GM12865 (cell line): ENCODE results near the gene SPATA33.

Experiments
- DNase-seq: peaks from one replicate; pipeline ENCODE4 v3.0.0; 2010; ENCODE audit warnings: low read depth
- H3K4me3 ChIP-seq: 2 replicates; pipeline ENCODE4 v1.5.1; 2011; ENCODE audit warnings: mild to moderate bottlenecking, low read depth, low read length, control low read depth
- TF ChIP-seq, protein P1 (sequence below): IDR thresholded peaks from 2 replicates; pipeline ENCODE4 v1.5.1; 2011; ENCODE audit warnings: low read length, control low read depth, low read depth, inconsistent platforms; ENCODE audit not compliant: insufficient read depth; ENCODE audit errors: missing control alignments

The SPATA33 gene

DNA sequence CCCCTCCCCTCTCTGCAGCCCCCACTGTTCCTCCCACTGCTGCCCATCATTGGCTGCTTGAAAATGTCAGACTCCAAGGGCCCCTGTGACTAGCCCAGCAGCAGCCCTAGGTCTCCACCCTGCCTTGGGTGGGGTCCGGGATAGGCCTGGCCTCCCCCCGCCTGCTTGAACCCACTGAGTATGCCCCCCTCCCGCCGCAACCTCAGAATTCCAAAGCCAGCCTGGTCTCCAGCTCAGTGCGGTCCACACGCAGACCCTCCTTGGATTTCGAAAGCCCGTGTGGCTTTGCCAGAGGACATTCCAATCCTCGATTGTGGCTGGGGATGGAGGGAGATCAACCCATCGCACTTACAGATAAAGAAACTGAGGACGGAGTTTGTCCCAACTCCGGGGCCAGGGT lies 37.8 kb upstream of the SPATA33 start:
- TF ChIP-seq, protein P1, sequence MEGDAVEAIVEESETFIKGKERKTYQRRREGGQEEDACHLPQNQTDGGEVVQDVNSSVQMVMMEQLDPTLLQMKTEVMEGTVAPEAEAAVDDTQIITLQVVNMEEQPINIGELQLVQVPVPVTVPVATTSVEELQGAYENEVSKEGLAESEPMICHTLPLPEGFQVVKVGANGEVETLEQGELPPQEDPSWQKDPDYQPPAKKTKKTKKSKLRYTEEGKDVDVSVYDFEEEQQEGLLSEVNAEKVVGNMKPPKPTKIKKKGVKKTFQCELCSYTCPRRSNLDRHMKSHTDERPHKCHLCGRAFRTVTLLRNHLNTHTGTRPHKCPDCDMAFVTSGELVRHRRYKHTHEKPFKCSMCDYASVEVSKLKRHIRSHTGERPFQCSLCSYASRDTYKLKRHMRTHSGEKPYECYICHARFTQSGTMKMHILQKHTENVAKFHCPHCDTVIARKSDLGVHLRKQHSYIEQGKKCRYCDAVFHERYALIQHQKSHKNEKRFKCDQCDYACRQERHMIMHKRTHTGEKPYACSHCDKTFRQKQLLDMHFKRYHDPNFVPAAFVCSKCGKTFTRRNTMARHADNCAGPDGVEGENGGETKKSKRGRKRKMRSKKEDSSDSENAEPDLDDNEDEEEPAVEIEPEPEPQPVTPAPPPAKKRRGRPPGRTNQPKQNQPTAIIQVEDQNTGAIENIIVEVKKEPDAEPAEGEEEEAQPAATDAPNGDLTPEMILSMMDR, result no peak
- H3K4me3 ChIP-seq, result no peak overlapping the region
- DNase-seq, result no peak

DNA sequence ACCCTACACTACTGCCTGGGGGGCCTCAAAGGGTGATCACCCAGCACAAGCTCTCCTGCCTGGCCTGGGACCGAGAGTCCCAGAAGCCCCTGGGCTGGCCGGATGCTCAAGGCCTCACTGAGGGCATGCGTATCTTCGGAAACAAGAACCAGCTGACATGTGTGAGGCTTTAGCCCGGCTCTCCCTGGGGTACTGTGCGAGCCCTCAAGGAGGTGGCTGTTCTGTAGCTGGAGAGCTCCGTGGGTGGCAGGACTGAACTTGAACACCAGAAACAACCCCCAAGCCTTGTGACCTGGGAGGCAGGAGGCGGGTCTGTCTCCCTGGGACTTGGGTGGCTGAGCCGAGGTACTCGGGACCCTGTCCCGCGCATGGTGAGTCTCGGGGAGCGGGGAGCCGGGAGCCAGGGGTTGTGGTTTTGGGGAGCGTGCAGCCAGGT lies 37.2 kb upstream of the SPATA33 start:
- H3K4me3 ChIP-seq, result no peak overlapping the region
- no peak for DNase-seq
- TF ChIP-seq, protein P1, result no peak

DNA sequence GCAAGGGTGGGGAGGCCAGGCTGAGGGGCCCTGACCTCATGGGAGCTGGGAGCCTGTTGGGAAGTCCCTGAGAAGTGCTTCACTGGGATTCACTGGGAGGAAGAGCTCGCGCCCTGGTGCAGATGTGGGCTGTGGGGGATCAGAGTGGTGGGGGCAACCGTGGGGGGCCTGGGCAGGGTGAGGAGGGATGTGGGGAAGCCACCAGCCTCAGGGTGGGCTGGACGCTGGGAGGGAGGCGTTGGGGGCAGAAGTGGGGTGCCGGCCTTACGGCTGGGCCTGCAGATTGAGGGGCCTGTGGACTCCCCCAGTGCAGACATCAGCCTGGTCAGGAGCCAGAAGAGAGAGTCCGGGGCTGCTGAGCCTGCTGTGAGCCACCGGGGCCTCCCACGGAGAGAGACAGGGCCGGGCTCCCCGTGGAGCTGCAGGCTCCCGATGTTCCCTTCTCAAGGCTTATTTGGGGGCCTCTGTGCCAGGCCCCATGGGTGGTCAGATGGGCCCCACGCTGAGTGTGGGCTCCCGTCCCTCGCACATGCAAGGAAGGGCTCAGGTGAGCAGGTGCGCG lies 36.4 kb upstream of the SPATA33 start:
- no peak overlapping the region for H3K4me3 ChIP-seq
- TF ChIP-seq, protein P1, result no peak
- no peak for DNase-seq

DNA sequence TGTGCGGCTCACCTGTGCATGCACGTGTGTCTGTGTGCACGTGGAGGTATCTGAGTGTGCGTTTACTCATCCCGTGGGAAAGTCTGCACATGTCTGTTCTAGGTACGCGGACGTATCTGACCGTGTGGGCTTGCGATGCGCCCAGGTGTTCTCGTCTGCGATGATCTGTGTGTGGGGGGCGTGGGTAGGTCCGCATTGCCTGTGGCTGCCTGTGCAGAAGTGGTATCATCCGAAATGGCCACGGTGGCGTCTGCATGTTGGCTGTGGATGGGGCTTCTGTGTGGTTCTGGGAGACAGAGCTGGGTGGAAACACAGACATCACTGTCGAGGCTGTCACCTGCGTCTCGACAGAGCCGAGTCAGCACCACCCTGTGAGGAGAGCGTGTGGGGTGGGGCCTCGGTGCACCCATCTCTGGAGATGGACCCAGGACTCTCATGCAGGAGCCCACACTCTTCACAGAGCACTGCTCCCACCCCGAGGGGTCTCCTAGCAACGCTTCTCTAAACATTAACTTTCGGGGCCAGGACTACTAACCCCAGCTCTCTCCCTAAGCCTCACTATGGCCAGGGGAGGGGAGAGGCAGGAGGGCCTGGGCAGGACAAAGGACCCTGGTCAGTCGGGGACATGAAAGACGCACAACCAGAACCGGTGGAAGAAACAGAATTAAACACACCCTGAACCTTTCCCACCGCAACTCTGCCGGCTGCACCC lies 35.8 kb upstream of the SPATA33 start:
- DNase-seq, result no peak
- no peak overlapping the region for H3K4me3 ChIP-seq
- TF ChIP-seq, protein P1, result no peak

DNA sequence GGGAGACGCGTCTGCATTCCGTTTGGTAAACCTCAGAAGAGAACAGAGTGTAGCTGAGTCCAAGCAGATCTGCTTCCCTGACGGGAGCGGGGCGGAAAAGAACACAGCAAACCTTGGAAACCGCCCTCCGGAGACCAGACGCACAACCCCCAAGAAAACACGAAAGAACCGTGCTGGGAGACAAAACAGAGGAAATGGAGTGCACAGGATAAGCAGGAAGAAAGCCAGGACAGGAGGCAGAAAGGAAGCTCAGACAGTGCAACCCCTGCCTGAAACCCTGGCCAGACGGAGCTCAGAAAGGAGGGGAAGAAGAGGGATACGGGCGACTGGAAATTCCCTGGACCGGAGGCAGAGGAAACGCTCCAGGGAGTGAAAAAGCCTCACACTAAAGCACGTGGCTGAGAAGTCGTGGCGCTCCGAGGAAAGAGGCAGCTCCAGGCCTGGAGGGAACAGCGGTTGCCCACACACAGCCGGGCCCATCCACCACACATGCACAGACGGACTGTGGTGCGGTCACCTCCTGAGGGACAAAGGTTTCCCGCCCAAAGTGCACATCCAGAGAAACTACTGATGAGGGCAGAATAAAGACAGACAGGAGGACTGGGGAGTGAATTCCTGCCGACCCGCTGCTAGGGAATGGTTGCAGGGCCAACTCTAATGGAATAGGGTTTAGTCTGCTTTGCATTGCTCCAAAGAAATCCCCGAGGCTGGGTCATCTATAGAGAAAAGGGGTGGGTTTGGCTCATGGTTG lies 34.0 kb upstream of the SPATA33 start:
- no peak for DNase-seq
- no peak overlapping the region for H3K4me3 ChIP-seq
- TF ChIP-seq, protein P1, result no peak

DNA sequence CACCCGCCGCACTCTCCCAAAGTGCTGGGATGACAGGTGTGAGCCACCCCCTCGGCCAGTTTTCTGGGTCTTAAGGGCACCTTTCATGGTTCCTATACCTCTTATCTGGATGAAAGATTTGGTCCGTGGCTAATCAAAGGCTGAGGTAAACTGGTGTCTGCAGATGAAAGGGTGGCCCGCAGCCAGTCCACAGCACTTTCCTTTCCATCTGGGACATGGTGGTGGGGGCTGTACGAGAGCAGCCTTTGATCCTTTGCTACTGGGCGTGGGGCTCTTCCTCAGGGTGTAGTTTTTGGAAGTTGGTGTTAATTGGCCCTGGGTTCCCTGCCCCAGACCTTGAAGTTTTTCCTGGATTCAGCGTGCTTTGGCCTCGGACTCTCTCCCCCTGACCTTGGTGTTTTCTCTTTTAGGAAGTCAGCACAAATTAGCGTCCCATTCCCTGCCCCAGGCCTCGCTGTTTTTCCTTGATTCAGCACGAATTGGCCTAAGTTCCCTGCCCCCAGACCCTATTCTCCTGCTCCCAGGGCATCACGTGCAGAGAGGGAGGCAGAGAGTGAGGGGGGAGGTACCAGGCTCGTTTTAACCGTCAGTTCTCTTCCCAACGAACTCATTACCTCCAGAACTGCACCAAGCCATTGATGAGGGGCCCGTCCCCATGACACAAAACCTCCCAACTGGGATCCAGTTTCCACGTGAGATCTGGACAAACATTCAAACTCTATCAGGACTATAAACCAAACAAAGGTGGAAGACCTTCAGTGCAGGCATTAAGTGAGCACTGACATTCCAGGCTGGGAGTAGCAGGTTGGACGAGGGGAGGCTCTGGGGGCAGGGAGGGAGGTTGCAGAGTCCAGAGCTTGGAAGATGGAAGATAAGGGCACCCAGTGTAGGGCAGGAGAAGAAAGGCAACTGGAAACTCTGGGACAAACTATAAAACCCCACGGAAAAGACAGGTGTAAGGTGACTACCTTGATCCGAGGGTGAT lies 32.6 kb upstream of the SPATA33 start:
- DNase-seq, result no peak
- TF ChIP-seq, protein P1, result no peak
- H3K4me3 ChIP-seq, result no peak overlapping the region
